ENCODE data around the gene RTN4R.
A peak's percentile ranks its signal among the peaks of the same experiment; 100 is the strongest.

RTN4R gene

DNA sequence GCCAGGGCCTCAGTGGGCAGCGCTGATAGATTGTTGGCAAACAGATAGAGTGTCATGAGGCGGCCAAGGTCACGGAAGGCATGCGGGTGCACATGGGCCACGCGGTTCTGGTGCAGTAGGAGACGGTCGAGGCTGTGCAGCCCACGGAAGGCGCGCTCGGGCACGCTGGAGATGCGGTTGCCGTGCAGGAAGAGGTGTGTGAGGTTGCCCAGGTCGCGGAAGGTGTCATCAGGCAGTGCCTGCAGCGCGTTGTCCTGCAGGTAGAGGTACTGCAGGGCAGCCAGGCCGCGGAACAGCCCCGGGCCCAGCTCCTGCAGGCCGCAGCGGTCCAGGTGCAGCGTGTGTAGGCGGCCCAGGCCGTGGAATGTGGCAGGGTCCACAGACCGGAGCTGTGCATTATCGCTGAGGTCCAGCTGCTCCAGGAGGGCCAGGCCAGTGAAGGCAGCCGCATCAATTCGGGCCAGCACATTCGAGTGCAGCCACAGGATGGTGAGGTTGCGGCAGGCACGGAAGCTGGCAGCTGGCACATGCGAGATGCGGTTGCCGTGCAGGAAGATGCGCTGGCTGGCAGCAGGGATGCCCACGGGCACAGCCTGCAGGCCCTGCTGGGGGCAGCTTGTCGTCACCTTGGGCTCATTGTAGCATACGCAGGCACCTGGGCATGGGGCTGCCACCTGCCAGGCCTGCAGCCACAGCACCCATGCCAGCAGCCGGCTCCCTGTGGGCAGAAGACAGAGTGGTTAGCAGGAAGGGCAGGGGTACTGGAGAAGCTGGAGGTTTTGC lies 25.5 kb downstream of the RTN4R start:
- no peak for TF ChIP-seq CTCF (IDR thresholded peaks at IDR 0.05)

- TF ChIP-seq CTCF (IDR thresholded peaks at IDR 0.05) = no peak
Measured at GRCh38 chr22:20241579-20242392, 26.3 kb downstream of the RTN4R start.

DNA sequence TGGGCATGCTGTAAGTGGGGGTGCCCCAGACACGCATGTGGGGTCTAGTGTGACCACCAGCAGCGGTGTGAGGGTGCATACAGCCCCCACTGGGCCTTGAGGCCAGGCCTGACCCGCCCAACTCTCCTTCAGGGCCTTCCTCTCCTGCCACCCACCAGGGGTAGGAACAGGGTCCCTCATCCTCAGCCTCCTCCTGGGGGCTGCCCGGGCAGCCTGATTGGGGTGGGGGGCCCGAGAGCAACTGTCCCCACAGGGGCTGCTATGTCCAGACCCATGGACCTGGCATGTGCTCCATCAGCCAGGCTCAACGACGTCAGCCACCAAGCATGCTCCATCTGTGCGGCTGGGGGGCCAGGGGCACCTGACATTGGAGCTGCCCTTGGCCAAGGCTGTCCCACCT lies 27.2 kb downstream of the RTN4R start:
- no peak for TF ChIP-seq CTCF (IDR thresholded peaks at IDR 0.05)

GRCh38 chr22:20240447-20240764 lies 27.7 kb downstream of the RTN4R start:
- no peak for TF ChIP-seq CTCF (IDR thresholded peaks at IDR 0.05)

DNA sequence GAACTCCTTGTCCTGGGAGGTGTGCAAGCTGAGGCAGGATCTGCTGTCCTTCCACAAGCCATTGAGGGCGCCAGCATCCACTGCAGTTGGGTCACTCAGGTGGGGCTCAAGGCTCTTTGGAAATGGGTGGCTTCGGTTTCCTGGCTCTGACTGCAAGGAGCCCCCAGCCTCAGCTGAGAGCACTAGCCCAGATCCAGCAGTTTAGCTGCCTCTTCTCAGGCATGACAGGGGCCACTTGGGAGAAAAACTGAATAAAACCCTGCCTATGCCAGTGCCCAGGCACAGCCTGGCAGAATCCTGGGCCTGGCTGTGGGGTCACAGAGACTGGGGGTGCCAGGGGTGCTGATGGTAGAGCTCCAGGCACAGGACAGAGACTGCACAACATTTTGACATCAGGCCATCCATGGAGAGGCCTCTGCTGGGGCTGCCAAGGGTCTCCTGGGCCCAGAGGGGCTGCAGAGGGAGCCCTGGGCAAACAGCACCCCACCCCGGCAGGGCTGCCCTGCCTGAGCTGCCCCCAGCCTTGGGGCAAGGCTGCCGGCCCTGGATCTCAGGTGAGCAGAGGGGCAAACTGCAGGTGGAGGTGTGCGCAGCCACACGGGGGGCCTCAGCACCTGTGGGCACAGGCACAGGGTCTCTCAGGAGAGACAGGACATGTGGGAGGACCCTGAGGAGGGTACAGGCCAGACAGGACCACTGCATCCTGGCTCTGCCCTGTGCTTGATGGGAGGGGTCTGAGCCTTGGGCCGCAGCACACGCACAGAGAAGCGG lies 28.3 kb downstream of the RTN4R start:
- no peak for TF ChIP-seq CTCF (IDR thresholded peaks at IDR 0.05)

- no peak; the same call in 1 of the 2 replicates for TF ChIP-seq CTCF (IDR thresholded peaks at IDR 0.05)
Measured at GRCh38 chr22:20238901-20239675, 29.0 kb downstream of the RTN4R start.

DNA sequence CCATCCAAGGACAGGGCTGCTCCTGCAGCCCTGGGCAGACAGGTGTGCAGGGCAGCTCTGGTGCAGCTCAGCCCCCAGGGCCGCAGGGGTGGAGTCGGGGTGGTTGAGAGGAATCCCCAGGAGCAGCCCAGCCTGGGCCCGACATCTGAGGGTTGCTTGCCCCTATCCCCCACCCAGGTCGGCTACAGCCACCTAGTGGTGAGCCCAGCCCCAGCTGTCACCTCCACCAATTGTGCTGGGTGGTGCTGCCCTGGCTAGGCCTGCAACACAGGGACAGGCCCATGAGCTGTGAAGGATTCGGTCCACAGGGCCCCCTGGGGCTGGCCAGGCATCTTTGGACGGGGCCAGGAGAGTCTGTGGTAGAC lies 29.6 kb downstream of the RTN4R start:
- TF ChIP-seq CTCF (IDR thresholded peaks at IDR 0.05) = peak; percentile 66
